ENCODE data around the gene TUBB6.
A peak's percentile ranks its signal among the peaks of the same experiment; 100 is the strongest.

DNA sequence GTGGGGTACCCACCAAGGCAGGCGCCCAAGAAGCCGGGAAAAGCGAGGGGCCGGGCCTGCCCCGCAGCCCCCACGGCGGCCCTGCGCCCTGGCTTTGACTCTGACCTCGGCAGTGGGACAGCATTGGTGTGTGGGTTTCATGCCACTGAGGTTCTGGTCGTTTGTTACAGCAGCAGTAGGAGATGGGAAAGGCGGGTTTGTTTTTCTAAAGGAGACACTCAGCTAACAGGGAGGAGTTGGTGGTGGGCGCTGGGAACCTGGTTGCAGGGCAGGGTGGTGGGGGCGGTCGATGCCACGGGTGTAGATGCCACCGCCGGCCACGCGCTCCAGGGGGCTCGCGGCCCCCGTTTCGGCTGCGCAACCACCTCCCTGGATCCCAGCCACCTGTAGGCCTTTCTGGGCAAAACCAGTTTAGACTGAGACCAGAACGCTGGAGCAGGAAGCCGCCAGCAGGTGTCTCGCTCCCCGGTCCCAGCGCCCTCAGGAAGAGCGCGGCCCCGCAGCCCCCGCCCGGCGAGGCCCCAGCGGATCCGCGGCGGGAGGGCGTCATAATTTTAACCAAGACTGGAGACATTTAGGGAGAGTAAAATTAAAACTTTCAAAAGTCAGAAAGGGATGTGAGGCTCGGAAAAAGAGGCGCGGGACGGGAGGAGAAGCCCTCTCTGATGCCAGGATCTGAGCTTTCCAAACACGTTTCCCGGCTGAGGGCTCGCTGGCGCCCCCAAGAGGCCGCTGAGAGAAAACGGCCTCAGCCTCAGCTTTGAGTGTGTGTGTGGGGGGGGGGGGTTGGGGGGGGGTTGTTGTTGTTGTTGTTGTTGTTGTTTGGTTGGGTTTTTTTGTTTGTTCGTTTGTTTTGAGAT is 36.4 kb upstream of the TUBB6 start:
- no peak for TF ChIP-seq SOX15 (CRISPR knock-in tag; IDR thresholded peaks at IDR 0.05)
- TF ChIP-seq, protein P1, sequence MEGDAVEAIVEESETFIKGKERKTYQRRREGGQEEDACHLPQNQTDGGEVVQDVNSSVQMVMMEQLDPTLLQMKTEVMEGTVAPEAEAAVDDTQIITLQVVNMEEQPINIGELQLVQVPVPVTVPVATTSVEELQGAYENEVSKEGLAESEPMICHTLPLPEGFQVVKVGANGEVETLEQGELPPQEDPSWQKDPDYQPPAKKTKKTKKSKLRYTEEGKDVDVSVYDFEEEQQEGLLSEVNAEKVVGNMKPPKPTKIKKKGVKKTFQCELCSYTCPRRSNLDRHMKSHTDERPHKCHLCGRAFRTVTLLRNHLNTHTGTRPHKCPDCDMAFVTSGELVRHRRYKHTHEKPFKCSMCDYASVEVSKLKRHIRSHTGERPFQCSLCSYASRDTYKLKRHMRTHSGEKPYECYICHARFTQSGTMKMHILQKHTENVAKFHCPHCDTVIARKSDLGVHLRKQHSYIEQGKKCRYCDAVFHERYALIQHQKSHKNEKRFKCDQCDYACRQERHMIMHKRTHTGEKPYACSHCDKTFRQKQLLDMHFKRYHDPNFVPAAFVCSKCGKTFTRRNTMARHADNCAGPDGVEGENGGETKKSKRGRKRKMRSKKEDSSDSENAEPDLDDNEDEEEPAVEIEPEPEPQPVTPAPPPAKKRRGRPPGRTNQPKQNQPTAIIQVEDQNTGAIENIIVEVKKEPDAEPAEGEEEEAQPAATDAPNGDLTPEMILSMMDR (IDR thresholded peaks at IDR 0.05), result peak; percentile 68
- TF ChIP-seq ZNF396 (CRISPR knock-in tag; IDR thresholded peaks at IDR 0.05; ENCODE audit: borderline replicate concordance), result no peak
- TF ChIP-seq TCF7 (CRISPR knock-in tag; IDR thresholded peaks at IDR 0.05; ENCODE audit: low read depth), result no peak
- TF ChIP-seq CBFB (CRISPR knock-in tag; IDR thresholded peaks at IDR 0.05; ENCODE audit: low read depth), result no peak
- no peak for TF ChIP-seq NR3C1 (CRISPR knock-in tag; conservative IDR thresholded peaks at IDR 0.05; ENCODE audit: low read depth)
- no peak for TF ChIP-seq JUN (CRISPR knock-in tag; IDR thresholded peaks at IDR 0.05)
- TF ChIP-seq SMAD4 (CRISPR knock-in tag; IDR thresholded peaks at IDR 0.05), result no peak
- TF ChIP-seq, protein P2, sequence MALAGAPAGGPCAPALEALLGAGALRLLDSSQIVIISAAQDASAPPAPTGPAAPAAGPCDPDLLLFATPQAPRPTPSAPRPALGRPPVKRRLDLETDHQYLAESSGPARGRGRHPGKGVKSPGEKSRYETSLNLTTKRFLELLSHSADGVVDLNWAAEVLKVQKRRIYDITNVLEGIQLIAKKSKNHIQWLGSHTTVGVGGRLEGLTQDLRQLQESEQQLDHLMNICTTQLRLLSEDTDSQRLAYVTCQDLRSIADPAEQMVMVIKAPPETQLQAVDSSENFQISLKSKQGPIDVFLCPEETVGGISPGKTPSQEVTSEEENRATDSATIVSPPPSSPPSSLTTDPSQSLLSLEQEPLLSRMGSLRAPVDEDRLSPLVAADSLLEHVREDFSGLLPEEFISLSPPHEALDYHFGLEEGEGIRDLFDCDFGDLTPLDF (CRISPR knock-in tag; IDR thresholded peaks at IDR 0.05), result no peak
- no peak for TF ChIP-seq NFE2L1 (CRISPR knock-in tag; IDR thresholded peaks at IDR 0.05)
- TF ChIP-seq, protein P3, sequence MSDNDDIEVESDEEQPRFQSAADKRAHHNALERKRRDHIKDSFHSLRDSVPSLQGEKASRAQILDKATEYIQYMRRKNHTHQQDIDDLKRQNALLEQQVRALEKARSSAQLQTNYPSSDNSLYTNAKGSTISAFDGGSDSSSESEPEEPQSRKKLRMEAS (CRISPR knock-in tag; IDR thresholded peaks at IDR 0.05), result 0 out of 2 replicates have a peak, but pooled peaks have one; percentile 29
- TF ChIP-seq, protein P4, sequence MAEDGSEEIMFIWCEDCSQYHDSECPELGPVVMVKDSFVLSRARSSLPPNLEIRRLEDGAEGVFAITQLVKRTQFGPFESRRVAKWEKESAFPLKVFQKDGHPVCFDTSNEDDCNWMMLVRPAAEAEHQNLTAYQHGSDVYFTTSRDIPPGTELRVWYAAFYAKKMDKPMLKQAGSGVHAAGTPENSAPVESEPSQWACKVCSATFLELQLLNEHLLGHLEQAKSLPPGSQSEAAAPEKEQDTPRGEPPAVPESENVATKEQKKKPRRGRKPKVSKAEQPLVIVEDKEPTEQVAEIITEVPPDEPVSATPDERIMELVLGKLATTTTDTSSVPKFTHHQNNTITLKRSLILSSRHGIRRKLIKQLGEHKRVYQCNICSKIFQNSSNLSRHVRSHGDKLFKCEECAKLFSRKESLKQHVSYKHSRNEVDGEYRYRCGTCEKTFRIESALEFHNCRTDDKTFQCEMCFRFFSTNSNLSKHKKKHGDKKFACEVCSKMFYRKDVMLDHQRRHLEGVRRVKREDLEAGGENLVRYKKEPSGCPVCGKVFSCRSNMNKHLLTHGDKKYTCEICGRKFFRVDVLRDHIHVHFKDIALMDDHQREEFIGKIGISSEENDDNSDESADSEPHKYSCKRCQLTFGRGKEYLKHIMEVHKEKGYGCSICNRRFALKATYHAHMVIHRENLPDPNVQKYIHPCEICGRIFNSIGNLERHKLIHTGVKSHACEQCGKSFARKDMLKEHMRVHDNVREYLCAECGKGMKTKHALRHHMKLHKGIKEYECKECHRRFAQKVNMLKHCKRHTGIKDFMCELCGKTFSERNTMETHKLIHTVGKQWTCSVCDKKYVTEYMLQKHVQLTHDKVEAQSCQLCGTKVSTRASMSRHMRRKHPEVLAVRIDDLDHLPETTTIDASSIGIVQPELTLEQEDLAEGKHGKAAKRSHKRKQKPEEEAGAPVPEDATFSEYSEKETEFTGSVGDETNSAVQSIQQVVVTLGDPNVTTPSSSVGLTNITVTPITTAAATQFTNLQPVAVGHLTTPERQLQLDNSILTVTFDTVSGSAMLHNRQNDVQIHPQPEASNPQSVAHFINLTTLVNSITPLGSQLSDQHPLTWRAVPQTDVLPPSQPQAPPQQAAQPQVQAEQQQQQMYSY (CRISPR knock-in tag; IDR thresholded peaks at IDR 0.05), result no peak
- TF ChIP-seq MYBL2 (CRISPR knock-in tag; IDR thresholded peaks at IDR 0.05), result no peak
- TF ChIP-seq ZNF121 (CRISPR knock-in tag; IDR thresholded peaks at IDR 0.05), result 0 out of 2 replicates have a peak, but pooled peaks have one; percentile 17

Measured in WTC11 (cell line).